Caco-2 (cell line): ENCODE data around the gene SHTN1. TPM values are rescaled to one million over a fixed set of nuclear protein-coding genes. Genes with fewer than 3 reads are reported as not detected.

Experiments used
- BruUV-seq: library from RNA; stranded (reverse); fragments of 400-500 nt; replicated peaks from 2 replicates; lab custom pipeline; 2021; lab: Mats Ljungman, UMichigan
- CTCF ChIA-PET: fragments of 300-600 bp; sonication (Branson Sonifier 250); formaldehyde crosslinking; loops from one replicate; lab custom pipeline; 2022; ENCODE audit warnings: antibody characterized with exemption; lab: Charles Lee
- POLR2A ChIA-PET: fragments of 300-600 bp; sonication (Branson Sonifier 250); formaldehyde crosslinking; loops from one replicate; lab custom pipeline; 2022; ENCODE audit warnings: antibody characterized with exemption; lab: Charles Lee
- DNase-seq, 2 experiments: peaks; one replicate each; pipeline versions ENCODE4 v3.0.0 to v3.0.0-alpha.2; 2020 to 2022
- H3K27me3 ChIP-seq: replicated peaks from 2 replicates; pipeline ENCODE4 v1.6.0; 2011; ENCODE audit warnings: low read length; ENCODE audit not compliant: control insufficient read depth, insufficient read depth
- H3K36me3 ChIP-seq: 2 replicates; pipeline ENCODE4 v1.5.1; 2011; ENCODE audit warnings: low read length; ENCODE audit not compliant: control insufficient read depth, insufficient read depth
- H3K4me1 ChIP-seq: fragments of 250-450 bp; sonication (Bioruptor Pico); 2 replicates; pipeline ENCODE4 v1.5.1; 2020; ENCODE audit warnings: mild to moderate bottlenecking
- H3K4me3 ChIP-seq: 2 replicates; pipeline ENCODE4 v1.5.1; 2011; ENCODE audit warnings: low read depth, mild to moderate bottlenecking, control low read depth, low read length
- H3K9me3 ChIP-seq: fragments of 250-450 bp; sonication (Bioruptor Pico); 2 replicates; pipeline ENCODE4 v1.5.1; 2020; ENCODE audit warnings: mild to moderate bottlenecking, moderate library complexity
- H3K27ac Mint-ChIP-seq: one replicate; pipeline ENCODE4 v1.8.0; 2022; ENCODE audit warnings: mixed read lengths; ENCODE audit not compliant: unreplicated experiment
- H3K27me3 Mint-ChIP-seq: one replicate; pipeline ENCODE4 v1.8.0; 2022; ENCODE audit warnings: mixed read lengths; ENCODE audit not compliant: insufficient read depth, unreplicated experiment
- H3K36me3 Mint-ChIP-seq: one replicate; pipeline ENCODE4 v1.8.0; 2022; ENCODE audit warnings: mild to moderate bottlenecking, mixed read lengths; ENCODE audit not compliant: insufficient read depth, unreplicated experiment
- H3K4me1 Mint-ChIP-seq: one replicate; pipeline ENCODE4 v1.8.0; 2022; ENCODE audit warnings: low read depth, mixed read lengths; ENCODE audit not compliant: unreplicated experiment
- H3K4me3 Mint-ChIP-seq: one replicate; pipeline ENCODE4 v1.8.0; 2022; ENCODE audit warnings: mild to moderate bottlenecking, moderate library complexity, mixed read lengths; ENCODE audit not compliant: unreplicated experiment
- H3K9me3 Mint-ChIP-seq: one replicate; pipeline ENCODE4 v1.8.0; 2022; ENCODE audit warnings: mixed read lengths; ENCODE audit not compliant: unreplicated experiment
- intact Hi-C: fragments of 100-400 bp; cut with micrococcal nuclease; formaldehyde crosslinking; loops from one replicate; pipeline ENCODE4 v1.10.0; 2022; ENCODE audit not compliant: unreplicated experiment
- total RNA-seq: library from RNA; stranded (reverse); gene quantifications from 2 replicates; pipeline ENCODE4 v1.2.3, GENCODE V29; 2022
- TF ChIP-seq, protein P1 (sequence below), 2 experiments: fragments of 200-600 bp in 1 of 2; IDR thresholded peaks; 1 replicate in 1 of 2; 2 replicates in 1 of 2; pipeline versions ENCODE4 v1.5.1 to v1.8.0; 2011 to 2022; ENCODE audit warnings: antibody characterized with exemption in 1 of 2, control low read depth in 1 of 2, inconsistent platforms in 1 of 2, low read depth in 1 of 2, low read length in 1 of 2, mild to moderate bottlenecking in 1 of 2, moderate library complexity in 1 of 2; ENCODE audit not compliant: insufficient read depth in 1 of 2, severe bottlenecking in 1 of 2, unreplicated experiment in 1 of 2

Gene SHTN1
- total RNA-seq, 1 experiment from 2014 or later = 80.8 TPM

DNA sequence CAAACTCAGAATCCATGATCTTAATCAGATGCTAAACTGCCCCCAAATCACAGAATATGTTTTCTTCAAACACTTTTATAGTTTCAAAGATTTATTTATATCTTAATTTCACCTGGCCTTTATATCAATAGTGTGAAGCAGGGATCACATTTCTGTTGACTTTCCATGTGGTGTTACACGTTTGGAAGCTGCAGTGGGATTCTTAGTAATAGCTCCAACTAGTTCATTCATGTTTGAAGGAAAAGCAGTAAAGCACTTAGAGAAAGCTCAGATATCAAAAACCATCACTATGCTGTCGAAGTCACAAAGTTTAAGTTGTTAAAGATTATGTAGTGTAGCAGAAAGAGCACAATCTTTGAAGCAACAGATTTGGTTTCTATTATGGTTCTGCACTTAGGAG lies 138.9 kb downstream of the SHTN1 start:
- H3K36me3 Mint-ChIP-seq = no peaks in the 10 kb centered on the region

DNA sequence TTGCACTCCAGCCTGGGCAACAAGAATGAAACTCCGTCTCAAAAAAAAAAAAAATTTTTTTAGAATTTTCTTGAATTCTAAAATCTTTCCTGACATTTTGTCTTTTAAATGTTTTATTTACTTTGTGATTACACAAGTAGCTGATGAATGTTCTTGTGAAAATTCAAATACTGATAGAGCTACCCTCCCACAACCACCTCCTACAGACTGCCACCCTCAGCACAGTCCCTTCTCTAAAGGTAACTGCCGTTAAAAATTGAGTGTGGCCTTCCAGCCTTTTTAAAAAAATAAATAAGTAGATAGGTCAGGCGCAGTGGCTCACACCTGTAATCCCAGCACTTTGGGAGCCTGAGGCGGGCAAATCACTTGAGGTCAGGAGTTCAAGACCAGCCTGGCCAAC lies 140.6 kb downstream of the SHTN1 start:
- no peak overlapping the region for H3K4me3 ChIP-seq
- Mint-ChIP-seq H3K4me3 (no peak overlapping the region), H3K9me3 (no peaks in the 10 kb centered on the region), H3K27me3 (no peaks in the 10 kb centered on the region), H3K4me1 (no peaks in the 10 kb centered on the region), H3K36me3 (no peaks in the 10 kb centered on the region), H3K27ac (no peak overlapping the region)
- no peak for DNase-seq
- TF ChIP-seq, protein P1, sequence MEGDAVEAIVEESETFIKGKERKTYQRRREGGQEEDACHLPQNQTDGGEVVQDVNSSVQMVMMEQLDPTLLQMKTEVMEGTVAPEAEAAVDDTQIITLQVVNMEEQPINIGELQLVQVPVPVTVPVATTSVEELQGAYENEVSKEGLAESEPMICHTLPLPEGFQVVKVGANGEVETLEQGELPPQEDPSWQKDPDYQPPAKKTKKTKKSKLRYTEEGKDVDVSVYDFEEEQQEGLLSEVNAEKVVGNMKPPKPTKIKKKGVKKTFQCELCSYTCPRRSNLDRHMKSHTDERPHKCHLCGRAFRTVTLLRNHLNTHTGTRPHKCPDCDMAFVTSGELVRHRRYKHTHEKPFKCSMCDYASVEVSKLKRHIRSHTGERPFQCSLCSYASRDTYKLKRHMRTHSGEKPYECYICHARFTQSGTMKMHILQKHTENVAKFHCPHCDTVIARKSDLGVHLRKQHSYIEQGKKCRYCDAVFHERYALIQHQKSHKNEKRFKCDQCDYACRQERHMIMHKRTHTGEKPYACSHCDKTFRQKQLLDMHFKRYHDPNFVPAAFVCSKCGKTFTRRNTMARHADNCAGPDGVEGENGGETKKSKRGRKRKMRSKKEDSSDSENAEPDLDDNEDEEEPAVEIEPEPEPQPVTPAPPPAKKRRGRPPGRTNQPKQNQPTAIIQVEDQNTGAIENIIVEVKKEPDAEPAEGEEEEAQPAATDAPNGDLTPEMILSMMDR (IDR thresholded peaks at IDR 0.05; ENCODE audit: insufficient read depth in 1 of 2, low read depth in 1 of 2, low read length in 1 of 2, severe bottlenecking in 1 of 2, unreplicated experiment in 1 of 2) = no peak
- CTCF ChIA-PET = no interaction called here
- H3K36me3 ChIP-seq = no peaks in the 10 kb centered on the region
- no peaks in the 10 kb centered on the region for H3K27me3 ChIP-seq
- no peaks in the 10 kb centered on the region; the same call in 1 of the 2 replicates for H3K4me1 ChIP-seq
- POLR2A ChIA-PET = no interaction called here
- intact Hi-C loops = no loop called here
- H3K9me3 ChIP-seq = 0 out of 2 replicates have a peak, but pooled peaks cover 3% of the 10 kb centered on the region
- BruUV-seq = no TSS peak

More for the DNA sequence above, 138.9 kb downstream of the SHTN1 start:
- TF ChIP-seq, protein P1 (IDR thresholded peaks at IDR 0.05; ENCODE audit: insufficient read depth in 1 of 2, low read depth in 1 of 2, low read length in 1 of 2, severe bottlenecking in 1 of 2, unreplicated experiment in 1 of 2) = no peak
- Histone ChIP-seq H3K36me3 (no peaks in the 10 kb centered on the region), H3K27me3 (no peaks in the 10 kb centered on the region), H3K4me3 (no peak overlapping the region), H3K4me1 (no peaks in the 10 kb centered on the region; the same call in 1 of the 2 replicates), H3K9me3 (0 out of 2 replicates have a peak, but pooled peaks cover 3% of the 10 kb centered on the region)
- Mint-ChIP-seq H3K27me3 (no peaks in the 10 kb centered on the region), H3K4me3 (no peak overlapping the region), H3K4me1 (no peaks in the 10 kb centered on the region), H3K27ac (no peak overlapping the region), H3K9me3 (no peaks in the 10 kb centered on the region)
- no peak for DNase-seq
- intact Hi-C loops = no loop called here
- POLR2A ChIA-PET = no interaction called here
- CTCF ChIA-PET = no interaction called here
- BruUV-seq = no TSS peak

DNA sequence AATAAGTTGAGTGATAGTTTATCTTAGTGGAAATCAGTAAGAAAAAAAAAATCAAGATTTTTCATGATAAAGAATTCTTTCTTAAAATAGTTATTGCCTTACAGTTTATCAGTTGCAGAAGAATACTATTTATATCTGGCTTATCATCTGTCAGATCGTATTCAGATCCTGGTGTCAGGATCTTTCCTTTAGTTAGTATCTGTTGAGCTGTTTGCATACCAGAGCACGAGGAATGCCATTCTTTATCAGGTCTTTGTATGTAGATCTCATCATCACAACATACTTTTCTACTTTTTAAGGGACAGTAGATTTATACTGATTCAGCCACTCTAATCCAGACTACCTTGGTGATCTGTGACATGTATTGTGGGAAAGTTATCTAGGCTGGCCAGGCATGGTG lies 143.2 kb downstream of the SHTN1 start:
- no peaks in the 10 kb centered on the region for H3K4me1 Mint-ChIP-seq
- intact Hi-C loops = no loop called here
- no peaks in the 10 kb centered on the region for H3K27me3 Mint-ChIP-seq
- TF ChIP-seq, protein P1 (IDR thresholded peaks at IDR 0.05; ENCODE audit: insufficient read depth in 1 of 2, low read depth in 1 of 2, low read length in 1 of 2, severe bottlenecking in 1 of 2, unreplicated experiment in 1 of 2) = no peak
- Histone ChIP-seq H3K4me1 (no peaks in the 10 kb centered on the region; the same call in 1 of the 2 replicates), H3K9me3 (peaks cover 13% of the 10 kb centered on the region; the same call in 1 of the 2 replicates), H3K36me3 (no peaks in the 10 kb centered on the region), H3K4me3 (no peak overlapping the region), H3K27me3 (no peaks in the 10 kb centered on the region)
- DNase-seq = no peak
- H3K9me3 Mint-ChIP-seq = peaks cover 14% of the 10 kb centered on the region
- H3K27ac Mint-ChIP-seq = no peak overlapping the region
- BruUV-seq = no TSS peak
- ChIA-PET POLR2A (no interaction called here), CTCF (no interaction called here)
- H3K4me3 Mint-ChIP-seq = no peak overlapping the region
- no peaks in the 10 kb centered on the region for H3K36me3 Mint-ChIP-seq
